LNCAP (cell line): ENCODE measurements around the gene SLC25A24.

ENCODE experiments used
- TF ChIP-seq, protein P1 (sequence below): fragments of 450-650 bp; IDR thresholded peaks from 2 replicates; pipeline ENCODE4 v1.5.1; 2017; ENCODE audit warnings: mild to moderate bottlenecking

Gene SLC25A24

DNA sequence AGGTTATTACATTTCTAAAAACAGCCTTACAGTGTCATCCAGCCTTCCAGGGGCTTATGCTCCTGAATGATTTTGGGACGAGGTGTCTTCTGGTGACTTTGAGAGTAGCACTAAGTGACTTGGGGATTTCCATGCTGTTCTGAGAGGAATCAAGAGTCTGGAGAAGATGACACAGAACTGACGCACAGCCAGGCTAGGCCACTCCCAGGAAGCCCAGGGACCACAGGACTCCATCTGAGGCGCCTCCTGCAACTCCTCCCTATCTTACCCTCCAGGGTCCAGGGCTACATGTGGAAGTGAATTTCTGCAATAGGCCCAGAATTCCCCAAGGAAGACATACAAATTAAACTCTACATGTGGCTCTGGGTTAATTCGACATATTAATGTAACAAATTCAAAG, 92.5 kb downstream of the SLC25A24 start:
- TF ChIP-seq, protein P1, sequence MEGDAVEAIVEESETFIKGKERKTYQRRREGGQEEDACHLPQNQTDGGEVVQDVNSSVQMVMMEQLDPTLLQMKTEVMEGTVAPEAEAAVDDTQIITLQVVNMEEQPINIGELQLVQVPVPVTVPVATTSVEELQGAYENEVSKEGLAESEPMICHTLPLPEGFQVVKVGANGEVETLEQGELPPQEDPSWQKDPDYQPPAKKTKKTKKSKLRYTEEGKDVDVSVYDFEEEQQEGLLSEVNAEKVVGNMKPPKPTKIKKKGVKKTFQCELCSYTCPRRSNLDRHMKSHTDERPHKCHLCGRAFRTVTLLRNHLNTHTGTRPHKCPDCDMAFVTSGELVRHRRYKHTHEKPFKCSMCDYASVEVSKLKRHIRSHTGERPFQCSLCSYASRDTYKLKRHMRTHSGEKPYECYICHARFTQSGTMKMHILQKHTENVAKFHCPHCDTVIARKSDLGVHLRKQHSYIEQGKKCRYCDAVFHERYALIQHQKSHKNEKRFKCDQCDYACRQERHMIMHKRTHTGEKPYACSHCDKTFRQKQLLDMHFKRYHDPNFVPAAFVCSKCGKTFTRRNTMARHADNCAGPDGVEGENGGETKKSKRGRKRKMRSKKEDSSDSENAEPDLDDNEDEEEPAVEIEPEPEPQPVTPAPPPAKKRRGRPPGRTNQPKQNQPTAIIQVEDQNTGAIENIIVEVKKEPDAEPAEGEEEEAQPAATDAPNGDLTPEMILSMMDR = no peak

DNA sequence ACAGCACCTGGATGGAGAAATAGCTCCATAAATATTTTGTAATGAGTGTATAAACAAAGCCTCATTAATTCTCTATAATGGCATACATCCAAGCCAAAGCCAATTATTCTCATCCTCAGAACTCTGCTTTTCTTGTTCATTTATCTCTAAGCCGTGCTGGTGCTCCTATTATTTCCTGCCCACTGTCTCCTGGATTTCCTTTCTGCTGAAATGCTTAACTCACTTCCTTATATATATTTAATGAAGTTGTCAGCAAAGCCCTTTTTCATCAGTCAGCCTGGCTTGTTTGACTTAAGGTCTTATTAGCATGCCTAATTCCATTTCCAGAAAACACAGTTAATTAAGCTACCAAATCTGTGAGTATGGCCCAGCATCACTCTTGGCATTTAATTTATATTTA, 93.4 kb downstream of the SLC25A24 start:
- TF ChIP-seq, protein P1 = no peak

DNA sequence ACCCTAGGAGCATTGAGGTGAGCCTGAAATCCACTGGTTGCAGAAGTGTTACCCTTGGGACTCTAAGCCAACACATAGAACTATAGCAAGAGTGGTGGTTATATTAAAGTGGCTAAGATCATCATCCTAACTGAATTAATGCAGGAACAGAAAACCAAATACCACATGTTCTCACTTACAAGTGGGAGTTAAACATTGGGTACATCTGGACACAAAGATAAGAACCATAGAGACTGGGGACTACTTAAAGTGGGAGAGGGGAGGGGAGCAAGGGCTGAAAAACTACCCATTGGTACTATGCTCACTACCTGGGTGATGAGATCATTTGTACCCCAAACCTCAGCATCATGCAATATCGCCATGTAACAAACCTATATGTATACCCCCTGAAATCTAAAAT, 100.0 kb downstream of the SLC25A24 start:
- TF ChIP-seq, protein P1 = no peak

DNA sequence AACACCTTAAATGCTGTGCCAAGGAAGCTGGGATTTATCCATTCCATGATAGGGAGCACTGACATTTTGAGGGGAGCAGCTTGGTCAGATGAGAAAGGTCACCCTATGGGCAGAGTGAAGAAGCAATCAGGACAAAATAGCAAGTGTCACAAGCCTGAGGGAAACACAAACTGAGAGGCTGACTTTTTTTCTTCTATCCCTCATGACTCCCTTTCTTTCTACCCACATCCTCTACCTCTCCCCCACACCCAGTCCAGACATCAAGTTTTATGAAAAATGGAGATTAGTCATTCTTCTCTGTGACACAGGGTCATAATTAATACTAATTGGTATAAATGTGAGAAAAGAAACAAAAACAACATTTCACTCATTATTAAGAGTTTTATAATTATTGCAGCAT, 103.1 kb downstream of the SLC25A24 start:
- TF ChIP-seq, protein P1 = no peak

DNA sequence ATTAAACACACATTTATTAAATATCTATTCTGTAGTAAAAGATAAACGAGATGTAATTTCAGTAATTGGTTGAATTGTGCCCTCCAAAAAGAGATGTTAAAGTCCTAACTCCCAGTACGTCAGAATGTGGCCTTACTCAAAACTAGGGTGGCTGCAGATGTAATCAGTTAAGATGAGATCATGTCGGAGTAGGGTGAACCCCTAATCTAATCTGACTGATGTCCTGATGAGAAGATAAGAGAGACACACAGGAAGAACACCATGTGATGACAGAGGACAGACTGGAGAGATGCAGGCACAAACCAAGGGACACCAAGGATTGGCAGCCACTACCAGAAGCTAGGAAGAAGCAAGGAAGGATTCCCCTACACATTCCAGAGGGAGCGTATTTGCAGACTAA, 104.1 kb downstream of the SLC25A24 start:
- TF ChIP-seq, protein P1 = no peak

DNA sequence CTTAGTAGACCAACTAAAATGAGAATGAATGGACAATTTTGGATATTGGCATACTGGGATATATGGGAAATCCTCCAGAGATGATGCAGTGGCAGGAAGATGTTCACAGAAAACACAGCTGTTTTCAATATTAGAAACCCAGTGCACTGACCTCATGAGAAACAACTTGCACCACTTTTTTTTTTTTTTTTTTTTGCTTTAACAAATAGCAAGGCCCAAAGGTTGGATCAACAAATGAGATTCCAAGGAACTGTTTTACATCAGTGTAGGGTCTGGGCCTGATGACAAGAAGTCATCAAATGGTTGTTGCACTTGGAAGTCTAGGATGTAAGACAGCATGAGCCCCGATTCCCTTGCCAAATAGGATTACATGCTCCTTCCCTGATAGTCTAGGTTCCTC, 110.7 kb downstream of the SLC25A24 start:
- TF ChIP-seq, protein P1 = no peak

DNA sequence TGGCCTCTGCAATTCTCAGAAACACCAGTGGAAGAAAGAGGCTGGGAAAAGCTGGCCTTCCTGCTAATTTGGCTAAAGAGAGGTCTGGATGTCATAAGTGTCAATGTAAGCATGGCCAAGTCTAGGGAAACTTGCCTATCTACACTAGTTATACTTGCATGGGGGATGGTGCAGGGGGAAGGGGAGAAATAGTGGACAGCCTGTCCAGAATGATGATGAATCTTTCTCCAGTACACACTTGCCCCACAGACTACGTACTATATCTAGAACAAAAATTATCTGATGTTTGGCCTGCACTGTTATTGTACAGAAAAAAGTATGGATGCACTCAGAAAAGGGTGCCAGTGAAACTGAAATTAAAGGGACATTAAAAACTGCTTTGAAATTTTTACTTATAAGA, 114.5 kb downstream of the SLC25A24 start:
- TF ChIP-seq, protein P1 = no peak

DNA sequence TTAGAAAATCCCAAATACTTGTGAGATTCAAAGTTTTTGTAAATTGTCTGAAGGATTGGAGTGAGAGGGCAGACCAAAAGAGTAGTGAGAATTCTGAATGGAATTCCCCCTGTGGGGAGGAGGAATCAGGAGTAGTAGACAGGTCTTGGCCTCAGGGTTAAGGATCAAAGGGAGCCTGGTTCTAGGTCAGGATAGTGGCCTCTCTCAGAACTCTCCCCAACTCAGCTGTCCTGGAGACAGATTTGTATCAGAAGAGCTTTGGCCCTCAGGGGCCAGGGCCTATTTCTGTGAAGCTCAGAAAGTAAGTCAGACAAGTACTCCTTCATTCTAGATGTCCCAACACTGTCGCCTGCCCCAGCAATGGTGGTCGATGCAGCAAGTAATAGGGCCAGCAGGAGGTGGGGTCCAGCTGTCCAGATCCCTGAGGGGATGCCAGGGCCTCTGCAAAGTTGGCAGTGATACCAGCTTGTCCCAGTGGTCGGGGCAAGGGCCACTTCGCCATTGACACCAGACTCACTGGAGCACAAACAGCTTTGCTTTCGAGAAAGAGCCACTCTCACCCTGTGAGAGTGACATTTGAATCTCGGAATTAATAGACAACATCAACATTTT, 115.2 kb downstream of the SLC25A24 start:
- TF ChIP-seq, protein P1 = no peak
